SK-N-MC (cell line): ENCODE results near the gene ASB6.

Source experiments
- EZH2 ChIP-seq: fragments of 200-600 bp; sonication (generic); IDR thresholded peaks from one replicate; pipeline ENCODE4 v1.6.1; 2017; ENCODE audit warnings: antibody characterized with exemption
- POLR2AphosphoS5 ChIP-seq: IDR thresholded peaks from 2 replicates; pipeline ENCODE4 v1.6.1; 2012; ENCODE audit warnings: mild to moderate bottlenecking, low read depth, low read length, borderline replicate concordance

- TF ChIP-seq POLR2AphosphoS5 (peak; percentile 67; the same call in 1 of the 2 replicates), EZH2 (no peak)
Measured at GRCh38 chr9:129641750-129642585, at the start of gene ASB6.
